Transverse colon (tissue), 4 donors: ENCODE results near the gene DYNC1H1. TPM values are rescaled to one million over a fixed set of nuclear protein-coding genes. Genes with fewer than 3 reads are reported as not detected.

Source experiments
- DNase-seq: peaks from one replicate; pipeline ENCODE4 v3.0.0-alpha.2; 2019
- H3K27ac ChIP-seq, 4 donors: fragments of 200-600 bp; sonication (generic); 2 replicates each; pipeline ENCODE4 v1.5.1; 2016 to 2018; ENCODE audit warnings: inconsistent platforms in 4 of 4
- H3K27me3 ChIP-seq: fragments of 200-600 bp; sonication (generic); 2 replicates; pipeline ENCODE4 v1.5.1; 2017; ENCODE audit warnings: inconsistent platforms
- H3K36me3 ChIP-seq, 4 donors: fragments of 200-600 bp; sonication (generic); 2 replicates each; pipeline ENCODE4 v1.5.1; 2017 to 2019; ENCODE audit warnings: inconsistent platforms in 4 of 4
- H3K4me1 ChIP-seq, 4 donors: fragments of 200-600 bp; sonication (generic); 2 replicates each; pipeline ENCODE4 v1.5.1; 2017 to 2020; ENCODE audit warnings: inconsistent platforms in 4 of 4
- H3K4me3 ChIP-seq, 4 donors: fragments of 200-600 bp; sonication (generic); 1 replicate in 1 of 4; 2 replicates in 3 of 4; pipeline versions ENCODE4 v1.5.1 to v1.6.1; 2017 to 2019; ENCODE audit warnings: inconsistent platforms in 4 of 4
- H3K9me3 ChIP-seq, 2 donors: fragments of 200-600 bp; sonication (generic); 2 replicates each; pipeline ENCODE4 v1.5.1; 2017 to 2019; ENCODE audit warnings: inconsistent platforms in 2 of 2
- EP300 ChIP-seq: sonication (generic); formaldehyde crosslinking; IDR thresholded peaks from one replicate; pipeline ENCODE4 v1.6.1; 2017; ENCODE audit warnings: antibody characterized with exemption, low read depth
- POLR2A ChIP-seq: fragments of 450-650 bp; IDR thresholded peaks from one replicate; pipeline ENCODE4 v1.6.1; 2016; ENCODE audit warnings: antibody characterized with exemption, mild to moderate bottlenecking, moderate library complexity
- POLR2AphosphoS5 ChIP-seq, 3 donors: sonication (generic); formaldehyde crosslinking; IDR thresholded peaks; one replicate each; pipeline ENCODE4 v1.6.1; 2016; ENCODE audit warnings: antibody characterized with exemption in 3 of 3
- WGBS, 2 donors: methylation state at CpG; one replicate each; pipeline ENCODE4 v1.1.5; 2018; ENCODE audit warnings: low coverage in 1 of 2; 5-methylcytosine and 5-hydroxymethylcytosine counted together
- in situ Hi-C, 4 donors: fragments of 200-750 bp; cut with MboI; loops; one replicate each; pipeline versions ENCODE4 v1.15.0 to v1.15.1; 2017; ENCODE audit warnings: low sequenced_read_pairs in 3 of 4, low pct_ligation_motif_present in 1 of 4, low pct_unique_long_range_greater_than_20kb in 1 of 4
- intact Hi-C: fragments of 100-400 bp; cut with DNase I; formaldehyde crosslinking; loops from one replicate; pipeline ENCODE4 v1.15.1; 2023; ENCODE audit warnings: low total_unique reads
- total RNA-seq, 4 donors: library from RNA; depleted of rRNA; stranded (reverse); fragments of >200 nt; gene quantifications; one replicate each; pipeline ENCODE4 v1.1.0, GENCODE V29; 2016
- TF ChIP-seq, protein P1 (sequence below), 5 experiments: fragments of 200-600 bp in 3 of 5; fragments of 450-650 bp in 2 of 5; sonication (generic) in 3 of 5; IDR thresholded peaks; 1 replicate in 2 of 5; 2 replicates in 3 of 5; pipeline ENCODE4 v1.5.1; 2016 to 2017; ENCODE audit warnings: antibody characterized with exemption in 5 of 5, inconsistent platforms in 3 of 5, mild to moderate bottlenecking in 2 of 5, moderate library complexity in 1 of 5

DYNC1H1 gene
- total RNA-seq, 4 donors from 2014 or later: 471 to 647 (median 482) TPM

DNA sequence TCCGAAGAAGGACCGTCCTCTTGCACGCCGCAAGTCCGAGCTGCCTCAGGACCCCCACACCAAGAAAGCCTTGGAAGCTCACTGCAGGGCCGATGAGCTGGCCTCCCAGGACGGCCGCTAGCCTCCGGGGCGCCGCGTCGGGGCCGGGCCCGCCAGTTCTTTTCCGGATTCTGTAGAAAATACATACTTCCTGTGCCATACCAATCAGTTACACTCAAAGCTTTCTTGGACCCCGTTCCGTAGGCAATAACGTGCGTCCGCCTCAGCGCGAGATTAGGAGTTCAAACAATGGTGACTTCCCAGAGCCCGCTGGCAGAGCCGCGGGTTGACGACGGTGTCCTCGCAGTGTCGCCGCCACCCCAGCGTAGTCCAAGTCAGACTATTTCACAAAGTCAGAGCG, 39.2 kb upstream of the DYNC1H1 start:
- Histone ChIP-seq H3K4me3 (no peak overlapping the region), H3K9me3 (no peaks in the 10 kb centered on the region), H3K4me1 (peaks cover 0 to 14% (median 3%) of the 10 kb centered on the region in 4 donors), H3K36me3 (peaks cover 0 to 16% (median 0%) of the 10 kb centered on the region in 4 donors), H3K27ac (no peak overlapping the region), H3K27me3 (no peaks in the 10 kb centered on the region)
- intact Hi-C loops (no loop called here), in situ Hi-C loops (loop anchor here in 1 of 4 donors (25.0 kb wide), 1 partner anchor 163 kb away; the partner anchor contains the start of gene PPP2R5C)
- WGBS, 2 donors: 96% methylated on average over 33 of the region's 33 CpGs; no CpG with 5 or more reads in 1 of the 2 donors
- DNase-seq: no peak
- TF ChIP-seq, protein P1, sequence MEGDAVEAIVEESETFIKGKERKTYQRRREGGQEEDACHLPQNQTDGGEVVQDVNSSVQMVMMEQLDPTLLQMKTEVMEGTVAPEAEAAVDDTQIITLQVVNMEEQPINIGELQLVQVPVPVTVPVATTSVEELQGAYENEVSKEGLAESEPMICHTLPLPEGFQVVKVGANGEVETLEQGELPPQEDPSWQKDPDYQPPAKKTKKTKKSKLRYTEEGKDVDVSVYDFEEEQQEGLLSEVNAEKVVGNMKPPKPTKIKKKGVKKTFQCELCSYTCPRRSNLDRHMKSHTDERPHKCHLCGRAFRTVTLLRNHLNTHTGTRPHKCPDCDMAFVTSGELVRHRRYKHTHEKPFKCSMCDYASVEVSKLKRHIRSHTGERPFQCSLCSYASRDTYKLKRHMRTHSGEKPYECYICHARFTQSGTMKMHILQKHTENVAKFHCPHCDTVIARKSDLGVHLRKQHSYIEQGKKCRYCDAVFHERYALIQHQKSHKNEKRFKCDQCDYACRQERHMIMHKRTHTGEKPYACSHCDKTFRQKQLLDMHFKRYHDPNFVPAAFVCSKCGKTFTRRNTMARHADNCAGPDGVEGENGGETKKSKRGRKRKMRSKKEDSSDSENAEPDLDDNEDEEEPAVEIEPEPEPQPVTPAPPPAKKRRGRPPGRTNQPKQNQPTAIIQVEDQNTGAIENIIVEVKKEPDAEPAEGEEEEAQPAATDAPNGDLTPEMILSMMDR (IDR thresholded peaks at IDR 0.05): no peak
- TF ChIP-seq POLR2AphosphoS5 (IDR thresholded peaks at IDR 0.05) (no peak), EP300 (no peak)

DNA sequence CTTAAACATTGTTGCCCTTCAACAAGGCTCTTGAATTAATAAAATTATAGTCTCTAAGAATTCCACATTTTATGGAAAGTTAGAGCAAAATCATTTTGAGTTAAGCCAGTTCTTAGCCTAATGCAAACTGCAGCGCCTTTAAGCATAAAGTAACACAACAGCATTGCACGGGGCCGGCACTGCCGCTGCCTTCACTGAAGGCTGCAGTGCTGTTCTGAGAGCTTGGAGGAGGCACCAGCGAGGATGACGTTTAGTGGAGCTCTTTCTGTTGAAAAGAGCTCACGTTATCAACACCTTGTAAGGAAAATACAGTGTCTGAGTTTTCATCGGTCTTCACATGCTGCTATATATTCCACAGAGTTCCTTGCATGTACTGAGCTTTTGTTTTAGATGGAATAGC, 38.3 kb upstream of the DYNC1H1 start:
- 70 to 79% methylated on average over 6 to 8 of the region's 8 CpGs for WGBS, 2 donors
- Histone ChIP-seq H3K9me3 (no peaks in the 10 kb centered on the region), H3K36me3 (peaks cover 0 to 16% (median 0%) of the 10 kb centered on the region in 4 donors), H3K27ac (peak overlapping the region in 3 of 4 donors; percentile 49 to 64 (median 56)), H3K27me3 (no peaks in the 10 kb centered on the region), H3K4me1 (peaks cover 0 to 14% (median 3%) of the 10 kb centered on the region in 4 donors), H3K4me3 (no peak overlapping the region)
- intact Hi-C loops: no loop called here
- TF ChIP-seq EP300: no peak
- TF ChIP-seq, protein P1 (IDR thresholded peaks at IDR 0.05): no peak
- no peak for TF ChIP-seq POLR2AphosphoS5 (IDR thresholded peaks at IDR 0.05)
- no peak for TF ChIP-seq POLR2A
- in situ Hi-C loops: loop anchor here in 1 of 4 donors (25.0 kb wide), 1 partner anchor 164 kb away; the partner anchor contains the start of gene PPP2R5C
- DNase-seq: no peak

DNA sequence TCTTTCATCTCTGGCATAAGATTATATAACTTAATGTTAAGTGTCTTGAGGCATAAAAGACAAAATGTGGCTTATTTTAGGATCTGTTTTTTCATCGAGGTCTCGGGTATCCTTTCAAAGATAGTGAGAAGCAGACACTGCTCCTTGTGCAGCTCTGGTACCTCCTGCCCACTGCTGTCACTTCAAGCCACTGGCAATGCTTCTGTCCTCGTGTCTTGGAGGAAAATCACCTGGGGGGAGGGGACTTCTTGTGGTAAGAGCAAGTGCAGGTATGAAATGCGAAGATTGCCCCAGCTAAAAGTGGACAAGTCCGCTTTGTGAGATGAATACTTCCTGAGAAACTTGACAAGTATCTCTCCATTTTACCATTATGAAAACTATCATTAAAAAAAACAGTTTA, 37.8 kb upstream of the DYNC1H1 start:
- intact Hi-C loops: no loop called here
- peaks cover 0 to 10% (median 0%) of the 10 kb centered on the region in 4 donors for H3K36me3 ChIP-seq
- H3K9me3 ChIP-seq: no peaks in the 10 kb centered on the region
- TF ChIP-seq, protein P1 (IDR thresholded peaks at IDR 0.05): no peak
- no peak for TF ChIP-seq POLR2A
- TF ChIP-seq EP300: no peak
- no peaks in the 10 kb centered on the region for H3K27me3 ChIP-seq
- peaks cover 0 to 14% (median 3%) of the 10 kb centered on the region in 4 donors for H3K4me1 ChIP-seq
- 74 to 93% methylated on average over 3 to 5 of the region's 5 CpGs for whole genome bisulfite sequencing, 2 donors
- DNase-seq: no peak
- H3K4me3 ChIP-seq: no peak overlapping the region
- in situ Hi-C loops: loop anchor here in 1 of 4 donors (25.0 kb wide), 1 partner anchor 164 kb away; the partner anchor contains the start of gene PPP2R5C
- peak overlapping the region in 3 of 4 donors; percentile 49 to 64 (median 56) for H3K27ac ChIP-seq

DNA sequence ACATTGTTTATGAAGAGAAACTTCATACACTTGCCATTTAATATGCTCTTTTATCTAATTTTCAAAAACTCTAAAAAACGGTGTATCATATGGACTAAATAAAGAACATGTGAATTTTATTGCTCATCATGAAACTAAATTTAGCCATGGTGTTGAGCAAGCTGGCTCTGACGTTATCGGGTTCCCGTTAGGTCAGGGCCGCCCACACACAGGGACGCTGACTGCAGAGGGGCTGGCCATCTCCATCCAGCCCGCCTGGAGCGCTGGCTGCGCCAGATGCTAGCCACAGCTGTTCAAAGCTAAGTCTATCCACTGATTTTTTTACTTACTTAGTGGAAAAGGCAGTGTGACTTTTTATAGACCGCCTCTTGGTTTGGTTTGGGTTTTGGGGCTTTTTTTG, 36.5 kb upstream of the DYNC1H1 start:
- peaks cover 0 to 14% (median 3%) of the 10 kb centered on the region in 4 donors for H3K4me1 ChIP-seq
- peaks cover 0 to 10% (median 0%) of the 10 kb centered on the region in 4 donors for H3K36me3 ChIP-seq
- peak; percentile 61 to 69 (median 61) for TF ChIP-seq POLR2AphosphoS5 (IDR thresholded peaks at IDR 0.05)
- TF ChIP-seq EP300: peak; percentile 78
- TF ChIP-seq, protein P1 (IDR thresholded peaks at IDR 0.05): no peak
- in situ Hi-C loops (loop anchor here in 1 of 4 donors (25.0 kb wide), 1 partner anchor 166 kb away; the partner anchor contains the start of gene PPP2R5C), intact Hi-C loops (no loop called here)
- no peaks in the 10 kb centered on the region for H3K9me3 ChIP-seq
- H3K27ac ChIP-seq: peak overlapping the region; percentile 49 to 72 (median 62)
- WGBS, 2 donors: 34 to 57% methylated on average over 10 of the region's 10 CpGs
- no peak overlapping the region for H3K4me3 ChIP-seq
- no peaks in the 10 kb centered on the region for H3K27me3 ChIP-seq
- peak; percentile 75 for DNase-seq
